NCI-H1092 treated with DMSO at 0.1 percent for 48 hours (cell line): Measurements from ENCODE around the gene HPS6.
"Not testable (repeated sequence)": the region's sequence is repeated elsewhere in the genome, so short reads cannot be mapped to it uniquely, and the experiment has no call there.

Experiments used
- DNase-seq: peaks from one replicate; lab custom pipeline; 2025; lab: John Stamatoyannopoulos, UW

The HPS6 gene

GRCh38 chr10:102064868-102065560 is at the start of gene HPS6:
HPS6 (plus strand) TSS chr10:102065349; CDS start chr10:102065475, 126 bp downstream.
- peak; percentile 49 for DNase-seq

GRCh38 chr10:102016416-102016815 is 48.7 kb upstream of the HPS6 start:
- DNase-seq: no peak

GRCh38 chr10:102017295-102017694 is 47.9 kb upstream of the HPS6 start:
- no peak for DNase-seq

GRCh38 chr10:102020938-102021337 is 44.2 kb upstream of the HPS6 start:
- DNase-seq: no peak

- DNase-seq: no peak
Observed at GRCh38 chr10:102024799-102025198, 40.4 kb upstream of the HPS6 start.

GRCh38 chr10:102027261-102027660 is 37.9 kb upstream of the HPS6 start:
- DNase-seq: no peak

- no peak for DNase-seq
Observed at GRCh38 chr10:102033787-102034186, 31.4 kb upstream of the HPS6 start.

- not testable (repeated sequence) for DNase-seq
Observed at GRCh38 chr10:102035807-102036206, 29.3 kb upstream of the HPS6 start.

- DNase-seq: no peak
Observed at GRCh38 chr10:102038410-102038809, 26.7 kb upstream of the HPS6 start.

- DNase-seq: no peak
Observed at GRCh38 chr10:102040305-102041050, 24.7 kb upstream of the HPS6 start.

- no peak for DNase-seq
Observed at GRCh38 chr10:102045292-102045691, 19.9 kb upstream of the HPS6 start.

GRCh38 chr10:102046095-102046494 is 19.1 kb upstream of the HPS6 start:
- DNase-seq: no peak

- DNase-seq: not testable (repeated sequence)
Observed at GRCh38 chr10:102054881-102055646, 10.1 kb upstream of the HPS6 start.

GRCh38 chr10:102055647-102056419 is 9.3 kb upstream of the HPS6 start, which contains the start of gene ARMH3:
ARMH3 (minus strand) TSS chr10:102056173; CDS start chr10:102040114, 16,059 bp downstream.
- DNase-seq: peak; percentile 89

GRCh38 chr10:102059987-102060386 is 5.2 kb upstream of the HPS6 start:
- DNase-seq: no peak

GRCh38 chr10:102064503-102064867 is 664 bp upstream of the HPS6 start:
- no peak for DNase-seq

GRCh38 chr10:102065561-102066398 is 631 bp downstream of the HPS6 start:
- peak; percentile 17 for DNase-seq

GRCh38 chr10:102066399-102067088 is 1.4 kb downstream of the HPS6 start:
- no peak for DNase-seq

- no peak for DNase-seq
Observed at GRCh38 chr10:102067091-102067916, 2.2 kb downstream of the HPS6 start.
